C4-2B (cell line): ENCODE results near the gene SLC35F6.
"Not testable (repeated sequence)": the region's sequence is repeated elsewhere in the genome, so short reads cannot be mapped to it uniquely, and the experiment has no call there.

Source experiments
- H3K27ac ChIP-seq: fragments of 450-650 bp; 2 replicates; pipeline ENCODE4 v1.5.1; 2017
- CTCF ChIP-seq: fragments of 450-650 bp; conservative IDR thresholded peaks from 2 replicates; pipeline ENCODE4 v1.5.1; 2017; ENCODE audit warnings: mild to moderate bottlenecking
- ZFX ChIP-seq: fragments of 450-650 bp; IDR thresholded peaks from 2 replicates; pipeline ENCODE4 v1.6.1; 2017

SLC35F6 gene

GRCh38 chr2:26793518-26793917 is 29.4 kb downstream of the SLC35F6 start:
- no peak overlapping the region for H3K27ac ChIP-seq
- no peak for TF ChIP-seq CTCF
- TF ChIP-seq ZFX, result no peak

- not testable (repeated sequence) for H3K27ac ChIP-seq
Measured at GRCh38 chr2:26795135-26795534, 31.1 kb downstream of the SLC35F6 start.

GRCh38 chr2:26801328-26801727 is 37.2 kb downstream of the SLC35F6 start:
- TF ChIP-seq CTCF, result no peak
- no peak for TF ChIP-seq ZFX

GRCh38 chr2:26801796-26802195 is 37.7 kb downstream of the SLC35F6 start:
- H3K27ac ChIP-seq, result no peak overlapping the region
- TF ChIP-seq ZFX (no peak), CTCF (no peak)

More at GRCh38 chr2:26801328-26801727, 37.2 kb downstream of the SLC35F6 start:
- H3K27ac ChIP-seq, result no peak overlapping the region

GRCh38 chr2:26805241-26805676 is 41.2 kb downstream of the SLC35F6 start:
- H3K27ac ChIP-seq, result no peak overlapping the region
- TF ChIP-seq ZFX, result no peak
- no peak for TF ChIP-seq CTCF

- TF ChIP-seq ZFX (no peak), CTCF (no peak)
- H3K27ac ChIP-seq, result no peak overlapping the region
Measured at GRCh38 chr2:26807788-26808460, 43.8 kb downstream of the SLC35F6 start.

GRCh38 chr2:26809211-26809610 is 45.1 kb downstream of the SLC35F6 start:
- H3K27ac ChIP-seq, result no peak overlapping the region
- TF ChIP-seq ZFX (no peak), CTCF (no peak)

GRCh38 chr2:26809876-26810577 is 45.9 kb downstream of the SLC35F6 start:
- no peak overlapping the region for H3K27ac ChIP-seq
- TF ChIP-seq CTCF (no peak), ZFX (no peak)
